A549 (cell line): Measurements from ENCODE around the gene BIRC5. TPM values are rescaled to one million over a fixed set of nuclear protein-coding genes. Genes with fewer than 3 reads are reported as not detected.

Experiments used
- ATAC-seq, 2 experiments: fragments of 200-7000 bp in 1 of 2; fragments of >200 bp in 1 of 2; cut with Nextera tagmentation in 1 of 2; cut with Tn5 transposase in 1 of 2; 3 replicates each; pipeline versions ENCODE4 v1.8.0 to v1.9.1; 2018 to 2020; ENCODE audit warnings: mild to moderate bottlenecking in 1 of 2, moderate library complexity in 1 of 2
- CTCF ChIA-PET: fragments of 300-600 bp; sonication (Branson Sonifier 250); formaldehyde crosslinking; extraction: SDS; loops from one replicate; lab custom pipeline; 2021; ENCODE audit warnings: antibody characterized with exemption, inconsistent platforms; lab: Yijun Ruan, JAX
- POLR2A ChIA-PET: fragments of 350-600 bp; formaldehyde crosslinking; extraction: SDS; loops from one replicate; lab custom pipeline; 2021; ENCODE audit warnings: antibody characterized with exemption, inconsistent platforms; lab: Yijun Ruan, JAX
- DNase-seq, 2 experiments: peaks; one replicate each; pipeline versions ENCODE4 v3.0.0 to v3.0.0-alpha.2; 2011 to 2016; ENCODE audit warnings: low read depth in 1 of 2, low spot score in 1 of 2
- FAIRE-seq: peaks from 2 replicates; lab custom pipeline; 2011; peaks lifted over from hg19 to GRCh38; lab: Jason Lieb, UNC
- H3K27ac ChIP-seq, 2 experiments: fragments of >200 bp; sonication (Bioruptor Twin); formaldehyde crosslinking; 3 replicates each; pipeline ENCODE4 v1.5.1; 2016 to 2017
- H3K4me1 ChIP-seq: fragments of >200 bp; sonication (Bioruptor Twin); formaldehyde crosslinking; 3 replicates; pipeline ENCODE4 v1.6.1; 2016
- H3K4me2 ChIP-seq: fragments of >200 bp; sonication (Bioruptor Twin); formaldehyde crosslinking; 3 replicates; pipeline ENCODE4 v1.6.1; 2016
- H3K4me3 ChIP-seq: fragments of >200 bp; sonication (Bioruptor Twin); formaldehyde crosslinking; 3 replicates; pipeline ENCODE4 v1.5.1; 2016
- H3K9me3 ChIP-seq: fragments of >200 bp; sonication (Bioruptor Twin); formaldehyde crosslinking; 3 replicates; pipeline ENCODE4 v1.6.1; 2016
- CBX2 ChIP-seq: fragments of 200-600 bp; sonication (generic); IDR thresholded peaks from 2 replicates; pipeline ENCODE4 v1.6.1; 2016; ENCODE audit warnings: low read depth, mild to moderate bottlenecking, borderline replicate concordance
- CBX8 ChIP-seq: fragments of 200-600 bp; sonication (generic); IDR thresholded peaks from 2 replicates; pipeline ENCODE4 v1.6.1; 2016
- CHD2 ChIP-seq: fragments of 150-350 bp; IDR thresholded peaks from 2 replicates; pipeline ENCODE4 v1.6.1; 2014; ENCODE audit warnings: low read length; ENCODE audit not compliant: partially characterized antibody
- CHD4 ChIP-seq: fragments of 200-600 bp; sonication (generic); IDR thresholded peaks from 2 replicates; pipeline ENCODE4 v1.6.1; 2016; ENCODE audit warnings: antibody characterized with exemption, mild to moderate bottlenecking, borderline replicate concordance
- EHF ChIP-seq: fragments of 250-450 bp; sonication (Bioruptor Pico); IDR thresholded peaks from 2 replicates; pipeline ENCODE4 v1.5.0; 2020; ENCODE audit warnings: mild to moderate bottlenecking
- EP300 ChIP-seq, 2 experiments: fragments of >200 bp; sonication (Bioruptor Twin); formaldehyde crosslinking; IDR thresholded peaks; 2 replicates in 1 of 2; 3 replicates in 1 of 2; pipeline ENCODE4 v1.6.1; 2016 to 2017
- ESRRA ChIP-seq: fragments of 150-350 bp; IDR thresholded peaks from 2 replicates; pipeline ENCODE4 v1.6.1; 2014; ENCODE audit warnings: mild to moderate bottlenecking, low read length, borderline replicate concordance
- HDAC2 ChIP-seq: fragments of 200-600 bp; sonication (generic); IDR thresholded peaks from 2 replicates; pipeline ENCODE4 v1.6.1; 2016
- HEYL ChIP-seq: fragments of 250-450 bp; sonication (Bioruptor Pico); IDR thresholded peaks from 2 replicates; pipeline ENCODE4 v1.8.0; 2021; ENCODE audit warnings: mild to moderate bottlenecking, moderate library complexity
- HOXA7 ChIP-seq: fragments of 250-450 bp; sonication (Bioruptor Pico); IDR thresholded peaks from 2 replicates; pipeline ENCODE4 v1.5.0; 2020; ENCODE audit warnings: mild to moderate bottlenecking, moderate library complexity
- HOXB13 ChIP-seq: fragments of 250-450 bp; sonication (Bioruptor Pico); IDR thresholded peaks from 2 replicates; pipeline ENCODE4 v1.5.0; 2020; ENCODE audit warnings: low read depth, mild to moderate bottlenecking, moderate library complexity
- JUNB ChIP-seq: fragments of >200 bp; sonication (Bioruptor Twin); formaldehyde crosslinking; IDR thresholded peaks from 2 replicates; pipeline ENCODE4 v1.6.1; 2016
- MAFK ChIP-seq: fragments of 450-650 bp; IDR thresholded peaks from 2 replicates; pipeline ENCODE4 v1.6.1; 2014; ENCODE audit not compliant: partially characterized antibody
- MYC ChIP-seq: IDR thresholded peaks from 2 replicates; pipeline ENCODE4 v1.6.1; 2012; ENCODE audit warnings: mild to moderate bottlenecking, inconsistent platforms, low read length, improper control_type of control experiment, borderline replicate concordance
- NFE2L2 ChIP-seq: fragments of 150-350 bp; conservative IDR thresholded peaks from 2 replicates; pipeline ENCODE4 v1.6.1; 2014; ENCODE audit warnings: low read length
- NR3C1 ChIP-seq: fragments of >200 bp; sonication (Bioruptor Twin); formaldehyde crosslinking; IDR thresholded peaks from 3 replicates; pipeline ENCODE4 v1.6.1; 2017
- PHF8 ChIP-seq: fragments of 200-600 bp; sonication (generic); IDR thresholded peaks from 2 replicates; pipeline ENCODE4 v1.6.1; 2016; ENCODE audit warnings: low read depth, mild to moderate bottlenecking, antibody characterized with exemption, moderate library complexity, borderline replicate concordance
- RAD21 ChIP-seq, 2 experiments: fragments of >200 bp in 1 of 2; sonication (Bioruptor Twin) in 1 of 2; formaldehyde crosslinking in 1 of 2; IDR thresholded peaks in 1 of 2; conservative IDR thresholded peaks in 1 of 2; 2 replicates in 1 of 2; 3 replicates in 1 of 2; pipeline ENCODE4 v1.6.1; 2012 to 2018; ENCODE audit warnings: inconsistent platforms in 1 of 2
- RARB ChIP-seq: fragments of 250-450 bp; sonication (Bioruptor Pico); IDR thresholded peaks from 2 replicates; pipeline ENCODE4 v1.8.0; 2021; ENCODE audit warnings: mild to moderate bottlenecking, moderate library complexity
- SMC3 ChIP-seq: fragments of >200 bp; sonication (Bioruptor Twin); formaldehyde crosslinking; IDR thresholded peaks from 3 replicates; pipeline ENCODE4 v1.6.1; 2018; ENCODE audit warnings: inconsistent platforms
- TFCP2L1 ChIP-seq: fragments of 250-450 bp; sonication (Bioruptor Pico); IDR thresholded peaks from 2 replicates; pipeline ENCODE4 v1.5.0; 2021; ENCODE audit warnings: mild to moderate bottlenecking
- ZNF302 ChIP-seq: fragments of 250-450 bp; sonication (Bioruptor Pico); IDR thresholded peaks from 2 replicates; pipeline ENCODE4 v1.9.0; 2021; ENCODE audit warnings: inconsistent platforms, mild to moderate bottlenecking, moderate library complexity
- WGBS: methylation state at CpG from one replicate; pipeline ENCODE4 v1.1.6; 2017; ENCODE audit errors: missing lambda C conversion rate; 5-methylcytosine and 5-hydroxymethylcytosine counted together
- polyA plus RNA-seq, 4 experiments: library from polyadenylated mRNA; depleted of rRNA in 3 of 4; stranded (reverse); fragments of >200 nt; fragmentation: RNase III in 1 of 4; extraction: RNeasy Plus Mini Kit Qiagen cat#74134 plus additional on column Dnase treatment in 1 of 4; gene quantifications; 2 replicates in 3 of 4; 3 replicates in 1 of 4; pipeline ENCODE4 v1.2.3, GENCODE V29; 2011 to 2017
- TF ChIP-seq, protein P1 (sequence below): fragments of 150-350 bp; IDR thresholded peaks from 2 replicates; pipeline ENCODE4 v1.6.1; 2014; ENCODE audit warnings: low read depth, mild to moderate bottlenecking, low read length
- TF ChIP-seq, protein P2 (sequence below): IDR thresholded peaks from 2 replicates; pipeline ENCODE4 v1.6.1; 2012
- TF ChIP-seq, protein P3 (sequence below): fragments of 200-600 bp; sonication (generic); IDR thresholded peaks from 2 replicates; pipeline ENCODE4 v1.6.1; 2016; ENCODE audit warnings: antibody characterized with exemption, mild to moderate bottlenecking, moderate library complexity
- TF ChIP-seq, protein P4 (sequence below): fragments of 250-450 bp; sonication (Bioruptor Pico); IDR thresholded peaks from 2 replicates; pipeline ENCODE4 v1.5.0; 2021; ENCODE audit warnings: mild to moderate bottlenecking, moderate library complexity, borderline replicate concordance
- TF ChIP-seq, protein P5 (sequence below): IDR thresholded peaks from 2 replicates; pipeline ENCODE4 v1.6.1; 2012; ENCODE audit warnings: low read depth, borderline replicate concordance
- TF ChIP-seq, protein P6 (sequence below): fragments of 250-450 bp; sonication (Bioruptor Pico); IDR thresholded peaks from 2 replicates; pipeline ENCODE4 v1.5.0; 2020; ENCODE audit warnings: low read depth, mild to moderate bottlenecking, moderate library complexity

The BIRC5 gene
- polyA plus RNA-seq, 2 of the 4 experiments (the other 2 are of a cell fraction), result 51.9 to 109 TPM

DNA sequence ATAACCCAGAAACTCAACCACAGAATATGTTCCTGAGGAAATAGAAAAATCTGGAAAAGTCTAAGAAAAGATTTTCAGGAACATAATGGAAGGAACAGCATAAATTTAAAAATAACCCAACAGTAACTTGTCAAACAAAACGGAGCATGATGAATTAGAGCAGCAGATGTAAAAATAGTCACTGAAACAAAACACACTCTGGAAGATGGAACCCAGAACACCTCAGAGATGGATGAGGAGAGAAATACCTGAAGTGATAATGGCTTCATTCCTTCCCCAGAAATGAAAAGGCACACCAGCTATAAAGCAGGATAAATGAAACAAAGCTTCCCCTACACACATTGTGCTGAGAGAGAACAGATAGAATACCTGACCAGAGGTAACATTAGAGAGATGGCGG is 33.5 kb upstream of the BIRC5 start:
- Histone ChIP-seq H3K4me1 (peaks cover 31% of the 10 kb centered on the region), H3K9me3 (no peaks in the 10 kb centered on the region), H3K4me3 (no peak overlapping the region), H3K27ac (no peak overlapping the region), H3K4me2 (no peak overlapping the region)
- DNase-seq, result no peak
- CTCF ChIA-PET, result interaction anchor here (1.8 to 13.2 kb wide), 4 partner anchors 12 to 96 kb away, joined by 7 to 295 read pairs (median 103); partner anchors contain the start of genes C17orf99 and SYNGR2
- no peak for TF ChIP-seq HDAC2
- TF ChIP-seq, protein P1, sequence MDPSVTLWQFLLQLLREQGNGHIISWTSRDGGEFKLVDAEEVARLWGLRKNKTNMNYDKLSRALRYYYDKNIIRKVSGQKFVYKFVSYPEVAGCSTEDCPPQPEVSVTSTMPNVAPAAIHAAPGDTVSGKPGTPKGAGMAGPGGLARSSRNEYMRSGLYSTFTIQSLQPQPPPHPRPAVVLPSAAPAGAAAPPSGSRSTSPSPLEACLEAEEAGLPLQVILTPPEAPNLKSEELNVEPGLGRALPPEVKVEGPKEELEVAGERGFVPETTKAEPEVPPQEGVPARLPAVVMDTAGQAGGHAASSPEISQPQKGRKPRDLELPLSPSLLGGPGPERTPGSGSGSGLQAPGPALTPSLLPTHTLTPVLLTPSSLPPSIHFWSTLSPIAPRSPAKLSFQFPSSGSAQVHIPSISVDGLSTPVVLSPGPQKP, result no peak
- no peak for TF ChIP-seq CBX2
- TF ChIP-seq TFCP2L1 (CRISPR knock-in tag), result no peak
- TF ChIP-seq EHF, result no peak
- TF ChIP-seq, protein P2, sequence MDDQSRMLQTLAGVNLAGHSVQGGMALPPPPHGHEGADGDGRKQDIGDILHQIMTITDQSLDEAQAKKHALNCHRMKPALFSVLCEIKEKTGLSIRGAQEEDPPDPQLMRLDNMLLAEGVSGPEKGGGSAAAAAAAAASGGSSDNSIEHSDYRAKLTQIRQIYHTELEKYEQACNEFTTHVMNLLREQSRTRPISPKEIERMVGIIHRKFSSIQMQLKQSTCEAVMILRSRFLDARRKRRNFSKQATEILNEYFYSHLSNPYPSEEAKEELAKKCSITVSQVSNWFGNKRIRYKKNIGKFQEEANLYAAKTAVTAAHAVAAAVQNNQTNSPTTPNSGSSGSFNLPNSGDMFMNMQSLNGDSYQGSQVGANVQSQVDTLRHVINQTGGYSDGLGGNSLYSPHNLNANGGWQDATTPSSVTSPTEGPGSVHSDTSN, result no peak
- TF ChIP-seq, protein P3, sequence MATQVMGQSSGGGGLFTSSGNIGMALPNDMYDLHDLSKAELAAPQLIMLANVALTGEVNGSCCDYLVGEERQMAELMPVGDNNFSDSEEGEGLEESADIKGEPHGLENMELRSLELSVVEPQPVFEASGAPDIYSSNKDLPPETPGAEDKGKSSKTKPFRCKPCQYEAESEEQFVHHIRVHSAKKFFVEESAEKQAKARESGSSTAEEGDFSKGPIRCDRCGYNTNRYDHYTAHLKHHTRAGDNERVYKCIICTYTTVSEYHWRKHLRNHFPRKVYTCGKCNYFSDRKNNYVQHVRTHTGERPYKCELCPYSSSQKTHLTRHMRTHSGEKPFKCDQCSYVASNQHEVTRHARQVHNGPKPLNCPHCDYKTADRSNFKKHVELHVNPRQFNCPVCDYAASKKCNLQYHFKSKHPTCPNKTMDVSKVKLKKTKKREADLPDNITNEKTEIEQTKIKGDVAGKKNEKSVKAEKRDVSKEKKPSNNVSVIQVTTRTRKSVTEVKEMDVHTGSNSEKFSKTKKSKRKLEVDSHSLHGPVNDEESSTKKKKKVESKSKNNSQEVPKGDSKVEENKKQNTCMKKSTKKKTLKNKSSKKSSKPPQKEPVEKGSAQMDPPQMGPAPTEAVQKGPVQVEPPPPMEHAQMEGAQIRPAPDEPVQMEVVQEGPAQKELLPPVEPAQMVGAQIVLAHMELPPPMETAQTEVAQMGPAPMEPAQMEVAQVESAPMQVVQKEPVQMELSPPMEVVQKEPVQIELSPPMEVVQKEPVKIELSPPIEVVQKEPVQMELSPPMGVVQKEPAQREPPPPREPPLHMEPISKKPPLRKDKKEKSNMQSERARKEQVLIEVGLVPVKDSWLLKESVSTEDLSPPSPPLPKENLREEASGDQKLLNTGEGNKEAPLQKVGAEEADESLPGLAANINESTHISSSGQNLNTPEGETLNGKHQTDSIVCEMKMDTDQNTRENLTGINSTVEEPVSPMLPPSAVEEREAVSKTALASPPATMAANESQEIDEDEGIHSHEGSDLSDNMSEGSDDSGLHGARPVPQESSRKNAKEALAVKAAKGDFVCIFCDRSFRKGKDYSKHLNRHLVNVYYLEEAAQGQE, result no peak
- no peak for TF ChIP-seq CBX8
- TF ChIP-seq HEYL (CRISPR knock-in tag), result no peak
- no peak for TF ChIP-seq NFE2L2
- no peak for TF ChIP-seq NR3C1
- TF ChIP-seq MYC, result no peak
- no peak for TF ChIP-seq MAFK
- no peak for FAIRE-seq
- POLR2A ChIA-PET, result no interaction called here
- 83% methylated on average over 2 of the region's 2 CpGs for WGBS
- ATAC-seq, result no peak

DNA sequence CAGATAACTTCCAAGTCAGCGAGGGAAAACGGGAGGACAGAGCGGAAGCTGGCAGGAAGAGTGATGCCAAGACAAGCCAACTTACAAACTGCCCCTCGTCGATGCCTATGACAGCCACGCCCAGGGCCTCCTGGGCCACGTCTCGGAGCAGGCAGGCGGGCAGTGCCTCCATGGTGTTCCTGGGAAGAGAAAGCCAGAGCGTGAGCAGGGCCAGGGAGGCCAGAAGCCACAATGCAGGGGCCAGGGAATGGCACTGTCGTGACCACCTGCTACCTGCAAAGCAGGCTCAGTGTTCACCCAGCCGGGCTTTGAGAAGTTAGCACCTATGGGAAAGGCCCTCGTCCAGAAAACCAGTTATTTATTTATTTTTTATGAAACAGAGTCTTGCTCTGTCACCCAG is 31.5 kb upstream of the BIRC5 start:
- peaks cover 31% of the 10 kb centered on the region for H3K4me1 ChIP-seq
- 92% methylated on average over 13 of the region's 13 CpGs for WGBS
- H3K4me2 ChIP-seq, result no peak overlapping the region
- no peaks in the 10 kb centered on the region for H3K9me3 ChIP-seq
- DNase-seq, result no peak
- no peak overlapping the region for H3K4me3 ChIP-seq
- POLR2A ChIA-PET, result no interaction called here
- CTCF ChIA-PET, result interaction anchor here (1.0 to 7.2 kb wide), 10 partner anchors 8 to 98 kb away, joined by 3 to 105 read pairs (median 4); no protein-coding TSS in a partner anchor
- no peak overlapping the region for H3K27ac ChIP-seq
- ATAC-seq, result no peak
- TF ChIP-seq RARB (CRISPR knock-in tag), result no peak
- TF ChIP-seq HOXA7 (CRISPR knock-in tag), result no peak
- no peak for TF ChIP-seq JUNB
- no peak for TF ChIP-seq RAD21 (conservative IDR thresholded peaks at IDR 0.05 in 1 of 2, IDR thresholded peaks at IDR 0.05 in 1 of 2)
- no peak for TF ChIP-seq ESRRA
- TF ChIP-seq, protein P4, sequence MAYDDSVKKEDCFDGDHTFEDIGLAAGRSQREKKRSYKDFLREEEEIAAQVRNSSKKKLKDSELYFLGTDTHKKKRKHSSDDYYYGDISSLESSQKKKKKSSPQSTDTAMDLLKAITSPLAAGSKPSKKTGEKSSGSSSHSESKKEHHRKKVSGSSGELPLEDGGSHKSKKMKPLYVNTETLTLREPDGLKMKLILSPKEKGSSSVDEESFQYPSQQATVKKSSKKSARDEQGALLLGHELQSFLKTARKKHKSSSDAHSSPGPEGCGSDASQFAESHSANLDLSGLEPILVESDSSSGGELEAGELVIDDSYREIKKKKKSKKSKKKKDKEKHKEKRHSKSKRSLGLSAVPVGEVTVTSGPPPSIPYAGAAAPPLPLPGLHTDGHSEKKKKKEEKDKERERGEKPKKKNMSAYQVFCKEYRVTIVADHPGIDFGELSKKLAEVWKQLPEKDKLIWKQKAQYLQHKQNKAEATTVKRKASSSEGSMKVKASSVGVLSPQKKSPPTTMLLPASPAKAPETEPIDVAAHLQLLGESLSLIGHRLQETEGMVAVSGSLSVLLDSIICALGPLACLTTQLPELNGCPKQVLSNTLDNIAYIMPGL (CRISPR knock-in tag), result no peak
- no peak for TF ChIP-seq HDAC2
- TF ChIP-seq, protein P5, sequence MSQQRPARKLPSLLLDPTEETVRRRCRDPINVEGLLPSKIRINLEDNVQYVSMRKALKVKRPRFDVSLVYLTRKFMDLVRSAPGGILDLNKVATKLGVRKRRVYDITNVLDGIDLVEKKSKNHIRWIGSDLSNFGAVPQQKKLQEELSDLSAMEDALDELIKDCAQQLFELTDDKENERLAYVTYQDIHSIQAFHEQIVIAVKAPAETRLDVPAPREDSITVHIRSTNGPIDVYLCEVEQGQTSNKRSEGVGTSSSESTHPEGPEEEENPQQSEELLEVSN, result no peak
- TF ChIP-seq HOXB13 (CRISPR knock-in tag), result no peak
- no peak for TF ChIP-seq CHD4
- no peak for TF ChIP-seq PHF8
- no peak for TF ChIP-seq MYC
- no peak for TF ChIP-seq HEYL (CRISPR knock-in tag)
- TF ChIP-seq EP300 (IDR thresholded peaks at IDR 0.05), result no peak
- TF ChIP-seq, protein P6, sequence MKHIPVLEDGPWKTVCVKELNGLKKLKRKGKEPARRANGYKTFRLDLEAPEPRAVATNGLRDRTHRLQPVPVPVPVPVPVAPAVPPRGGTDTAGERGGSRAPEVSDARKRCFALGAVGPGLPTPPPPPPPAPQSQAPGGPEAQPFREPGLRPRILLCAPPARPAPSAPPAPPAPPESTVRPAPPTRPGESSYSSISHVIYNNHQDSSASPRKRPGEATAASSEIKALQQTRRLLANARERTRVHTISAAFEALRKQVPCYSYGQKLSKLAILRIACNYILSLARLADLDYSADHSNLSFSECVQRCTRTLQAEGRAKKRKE, result no peak
- no peak for TF ChIP-seq SMC3
- TF ChIP-seq CHD2, result no peak
- no peak for TF ChIP-seq ZNF302 (CRISPR knock-in tag)
- no peak for TF ChIP-seq CBX2
- no peak for FAIRE-seq
